Upper lobe of left lung (tissue), 4 donors: Measurements from ENCODE around the gene B3GNT3.

Experiments used
- CTCF ChIP-seq, 6 experiments: fragments of 450-650 bp in 4 of 6; fragments of 200-600 bp in 2 of 6; sonication (generic) in 2 of 6; IDR thresholded peaks; one replicate each; pipeline ENCODE4 v1.5.1; 2016 to 2019; ENCODE audit warnings: antibody characterized with exemption in 6 of 6
- EP300 ChIP-seq, 4 donors: sonication (generic); formaldehyde crosslinking; IDR thresholded peaks; one replicate each; pipeline ENCODE4 v1.5.1; 2017; ENCODE audit warnings: antibody characterized with exemption in 4 of 4, control low read depth in 2 of 4
- POLR2A ChIP-seq, 4 donors: fragments of 450-650 bp; IDR thresholded peaks; one replicate each; pipeline ENCODE4 v1.5.1; 2016 to 2017; ENCODE audit warnings: antibody characterized with exemption in 4 of 4, mild to moderate bottlenecking in 2 of 4
- POLR2AphosphoS5 ChIP-seq, 2 donors: sonication (generic); formaldehyde crosslinking; IDR thresholded peaks; one replicate each; pipeline ENCODE4 v1.5.1; 2017; ENCODE audit warnings: antibody characterized with exemption in 2 of 2

GRCh38 chr19:17762505-17763229 lies 32.3 kb upstream of the B3GNT3 start:
- TF ChIP-seq CTCF (IDR thresholded peaks at IDR 0.05) (no peak), POLR2AphosphoS5 (IDR thresholded peaks at IDR 0.05) (no peak), POLR2A (IDR thresholded peaks at IDR 0.05) (no peak), EP300 (IDR thresholded peaks at IDR 0.05) (no peak)
